Breast epithelium (tissue), 3 donors: ENCODE data around the gene HIP1R.

Experiments used
- POLR2A ChIP-seq: fragments of 450-650 bp; IDR thresholded peaks from one replicate; pipeline ENCODE4 v1.6.1; 2016; ENCODE audit warnings: antibody characterized with exemption, mild to moderate bottlenecking, moderate library complexity
- TF ChIP-seq, protein P1 (sequence below), 3 donors: fragments of 450-650 bp; IDR thresholded peaks; one replicate each; pipeline ENCODE4 v1.5.1; 2016 to 2017; ENCODE audit warnings: antibody characterized with exemption in 3 of 3, mild to moderate bottlenecking in 3 of 3, moderate library complexity in 3 of 3

DNA sequence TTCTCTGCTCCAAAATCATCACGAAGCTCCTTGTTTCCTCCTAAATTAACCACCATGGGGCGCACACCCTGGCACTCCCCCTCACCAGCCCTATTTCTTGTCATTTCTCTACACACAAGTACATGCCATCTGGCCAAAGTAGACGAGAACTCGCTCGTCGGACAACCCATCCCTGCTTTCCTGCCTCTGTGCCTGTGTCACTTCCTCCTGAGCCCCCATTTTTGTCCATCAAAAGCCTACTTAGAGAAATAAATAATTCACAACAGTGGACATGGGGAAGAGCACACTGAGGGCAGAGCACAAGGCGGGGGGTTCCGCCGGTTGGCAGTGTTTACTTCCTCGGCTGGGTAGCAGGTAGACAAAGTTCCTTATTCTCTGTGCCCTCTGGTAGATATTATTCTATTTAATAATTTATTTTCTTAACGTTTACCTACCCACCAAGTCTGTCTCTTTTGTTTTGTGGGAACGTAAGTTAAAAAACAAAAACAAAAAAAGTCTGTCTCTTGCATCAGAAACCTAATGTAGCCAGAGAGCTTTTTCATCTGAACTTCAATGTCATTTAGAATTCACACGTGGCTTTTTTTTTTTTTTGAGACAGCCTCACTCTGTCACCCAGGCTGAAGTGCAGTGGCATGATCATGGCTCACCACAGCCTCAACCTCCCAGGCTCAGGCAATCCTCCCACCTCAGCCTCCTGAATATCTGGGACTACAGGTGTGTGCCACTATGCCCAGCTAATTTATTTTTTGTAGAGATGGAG is 54.7 kb downstream of the HIP1R start:
- TF ChIP-seq, protein P1, sequence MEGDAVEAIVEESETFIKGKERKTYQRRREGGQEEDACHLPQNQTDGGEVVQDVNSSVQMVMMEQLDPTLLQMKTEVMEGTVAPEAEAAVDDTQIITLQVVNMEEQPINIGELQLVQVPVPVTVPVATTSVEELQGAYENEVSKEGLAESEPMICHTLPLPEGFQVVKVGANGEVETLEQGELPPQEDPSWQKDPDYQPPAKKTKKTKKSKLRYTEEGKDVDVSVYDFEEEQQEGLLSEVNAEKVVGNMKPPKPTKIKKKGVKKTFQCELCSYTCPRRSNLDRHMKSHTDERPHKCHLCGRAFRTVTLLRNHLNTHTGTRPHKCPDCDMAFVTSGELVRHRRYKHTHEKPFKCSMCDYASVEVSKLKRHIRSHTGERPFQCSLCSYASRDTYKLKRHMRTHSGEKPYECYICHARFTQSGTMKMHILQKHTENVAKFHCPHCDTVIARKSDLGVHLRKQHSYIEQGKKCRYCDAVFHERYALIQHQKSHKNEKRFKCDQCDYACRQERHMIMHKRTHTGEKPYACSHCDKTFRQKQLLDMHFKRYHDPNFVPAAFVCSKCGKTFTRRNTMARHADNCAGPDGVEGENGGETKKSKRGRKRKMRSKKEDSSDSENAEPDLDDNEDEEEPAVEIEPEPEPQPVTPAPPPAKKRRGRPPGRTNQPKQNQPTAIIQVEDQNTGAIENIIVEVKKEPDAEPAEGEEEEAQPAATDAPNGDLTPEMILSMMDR (IDR thresholded peaks at IDR 0.05) = peak in 1 of 3 donors; percentile 5
- no peak for TF ChIP-seq POLR2A
